NCI-H460 (cell line): ENCODE measurements around the gene PTCSC3. TPM values are rescaled to one million over a fixed set of nuclear protein-coding genes. Genes with fewer than 3 reads are reported as not detected.
"Not testable (repeated sequence)": the region's sequence is repeated elsewhere in the genome, so short reads cannot be mapped to it uniquely, and the experiment has no call there.

Source experiments
- DNase-seq: peaks from one replicate; pipeline ENCODE4 v3.0.0-alpha.2; 2016; ENCODE audit warnings: low read depth; ENCODE audit errors: extremely low read depth
- total RNA-seq: library from RNA; depleted of rRNA; stranded (reverse); fragments of >200 nt; shearing (Covaris generic); gene quantifications from 2 replicates; pipeline ENCODE4 v1.2.3, GENCODE V29; 2014

PTCSC3 gene
- total RNA-seq, 1 experiment from 2014 or later = not detected

DNA sequence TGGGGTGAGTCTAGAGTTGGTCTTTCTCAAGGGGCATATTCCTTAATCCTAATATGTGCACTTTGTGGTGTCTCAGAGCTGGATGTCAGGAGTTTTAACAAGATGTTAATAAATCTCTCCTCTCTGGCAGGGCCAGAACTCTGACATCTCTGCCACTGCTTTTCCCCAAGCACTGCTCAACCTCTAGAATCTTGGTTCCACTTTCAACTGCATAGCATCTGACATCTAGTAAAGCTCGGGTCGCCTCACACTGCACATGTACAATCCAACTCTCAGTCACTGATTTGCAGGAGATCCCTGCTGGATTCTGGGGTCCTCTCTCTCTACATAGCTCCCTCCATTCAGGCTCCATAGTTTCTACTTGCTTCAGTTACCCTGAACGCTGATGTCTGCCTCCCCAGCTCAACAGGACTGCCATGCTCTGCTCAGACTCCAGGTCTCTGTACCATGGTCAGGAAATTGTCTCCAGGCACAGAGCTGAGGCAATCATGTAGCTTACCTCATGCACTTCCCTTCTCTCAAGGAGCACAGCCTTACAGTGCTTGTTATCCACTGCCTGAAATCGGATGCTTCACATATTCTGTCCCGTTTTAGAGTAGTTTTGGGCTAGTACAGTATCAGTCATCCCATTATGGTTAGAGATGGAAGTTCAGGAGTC lies 1.6 kb downstream of the PTCSC3 start:
- DNase-seq = no peak

GRCh38 chr14:36173161-36173560 lies 3.4 kb downstream of the PTCSC3 start:
- no peak for DNase-seq

GRCh38 chr14:36171607-36172006 lies 4.9 kb downstream of the PTCSC3 start:
- no peak for DNase-seq

DNA sequence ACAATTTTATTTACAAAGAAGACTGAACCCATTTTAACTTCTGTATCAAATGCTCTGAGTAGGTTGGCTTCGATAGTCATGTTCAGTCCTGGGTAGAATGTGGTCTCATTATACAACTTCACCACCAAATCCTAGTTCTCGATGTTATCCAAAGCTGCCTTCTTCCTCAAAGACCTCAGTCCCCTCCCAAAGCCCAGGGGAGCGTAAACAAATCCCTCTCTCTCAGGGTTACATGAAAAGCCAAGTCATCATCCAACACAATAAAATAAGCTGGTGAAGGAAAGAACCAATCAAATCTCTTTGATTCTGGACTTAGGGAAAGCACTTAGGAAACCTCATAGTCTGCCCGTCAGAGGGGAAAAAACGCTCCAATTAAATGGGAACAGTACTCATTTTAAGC lies 9.1 kb downstream of the PTCSC3 start:
- DNase-seq = no peak

DNA sequence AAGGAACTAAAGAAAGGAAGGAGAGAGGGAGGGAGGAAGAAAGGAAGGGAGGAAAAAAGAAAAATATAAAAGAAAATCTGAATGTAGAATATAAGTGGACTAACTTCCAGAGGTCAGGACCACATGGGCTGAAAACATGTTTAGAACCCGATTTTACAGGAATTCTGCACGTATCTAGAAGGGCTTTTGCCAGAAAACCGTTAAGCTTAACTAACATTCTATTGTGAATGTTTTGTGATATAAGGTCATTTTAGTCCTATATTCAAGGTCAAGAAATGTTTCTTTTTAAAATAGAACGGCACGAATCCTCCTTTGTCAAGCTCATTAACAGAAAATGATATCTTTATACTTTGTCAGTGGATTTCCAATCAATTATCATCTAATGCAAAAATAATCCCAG lies 13.1 kb downstream of the PTCSC3 start:
- no peak for DNase-seq

- no peak for DNase-seq
These were observed 14.3 kb downstream of the PTCSC3 start for GRCh38 chr14:36162267-36162666.

GRCh38 chr14:36161776-36162175 lies 14.7 kb downstream of the PTCSC3 start:
- no peak for DNase-seq

- DNase-seq = no peak
These were observed 25.2 kb downstream of the PTCSC3 start for GRCh38 chr14:36151335-36151734.

- no peak for DNase-seq
These were observed 42.5 kb downstream of the PTCSC3 start for GRCh38 chr14:36134038-36134437.

DNA sequence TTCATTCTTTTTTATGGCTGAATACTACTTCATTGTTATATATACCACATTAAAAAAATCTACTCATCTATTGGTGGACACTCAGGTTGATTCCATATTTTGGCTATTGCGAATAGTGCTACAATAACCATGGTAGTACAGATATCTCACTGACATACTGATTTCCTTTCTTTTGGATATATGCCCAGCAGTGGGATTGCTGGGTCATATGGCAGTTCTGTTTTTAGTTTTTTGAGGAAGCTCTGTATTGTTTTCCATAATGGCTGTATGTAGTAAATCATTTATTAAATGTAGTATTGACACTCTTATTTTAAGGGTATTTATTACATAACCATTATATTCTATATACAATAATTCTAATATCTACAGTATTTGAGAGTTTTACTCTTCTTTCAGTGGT lies 43.7 kb downstream of the PTCSC3 start:
- no peak for DNase-seq

DNA sequence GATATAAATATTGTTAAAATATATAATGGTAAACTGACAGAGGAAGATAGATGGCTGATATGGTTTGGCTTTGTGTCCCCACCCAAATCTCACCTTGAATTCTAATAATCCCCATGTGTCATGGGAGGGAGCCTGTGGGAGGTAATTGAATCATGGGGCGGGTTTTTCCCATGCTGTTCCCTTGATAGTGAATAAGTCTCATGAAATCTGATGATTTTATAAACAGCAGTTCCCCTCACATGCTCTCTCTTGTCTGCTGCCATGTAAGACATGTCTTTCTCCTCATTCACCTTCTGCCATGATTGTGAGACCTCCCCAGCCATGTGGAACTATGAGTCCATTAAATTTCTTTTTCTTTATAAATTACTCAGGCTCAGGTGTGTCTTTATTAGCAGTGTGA lies 46.3 kb downstream of the PTCSC3 start:
- DNase-seq = no peak

DNA sequence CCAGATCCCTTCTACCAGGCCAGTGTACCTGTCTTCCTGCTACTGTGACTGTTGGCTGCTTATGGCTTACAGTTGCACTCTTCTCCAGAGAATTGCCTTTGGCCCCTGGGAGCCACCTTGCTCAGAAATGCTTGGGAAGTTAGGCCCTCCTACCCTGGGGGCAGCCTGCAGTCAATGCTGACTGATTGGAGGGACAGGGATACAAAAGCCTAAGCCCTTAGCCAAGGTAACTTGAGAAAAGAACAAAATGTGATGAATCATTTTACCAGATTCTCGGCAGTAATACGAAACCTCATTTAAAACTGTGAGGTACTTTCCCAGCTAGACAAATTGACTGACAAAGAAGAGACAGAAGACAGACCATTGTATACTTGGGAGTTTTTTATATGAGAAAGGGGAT lies 47.3 kb downstream of the PTCSC3 start:
- DNase-seq = no peak

DNA sequence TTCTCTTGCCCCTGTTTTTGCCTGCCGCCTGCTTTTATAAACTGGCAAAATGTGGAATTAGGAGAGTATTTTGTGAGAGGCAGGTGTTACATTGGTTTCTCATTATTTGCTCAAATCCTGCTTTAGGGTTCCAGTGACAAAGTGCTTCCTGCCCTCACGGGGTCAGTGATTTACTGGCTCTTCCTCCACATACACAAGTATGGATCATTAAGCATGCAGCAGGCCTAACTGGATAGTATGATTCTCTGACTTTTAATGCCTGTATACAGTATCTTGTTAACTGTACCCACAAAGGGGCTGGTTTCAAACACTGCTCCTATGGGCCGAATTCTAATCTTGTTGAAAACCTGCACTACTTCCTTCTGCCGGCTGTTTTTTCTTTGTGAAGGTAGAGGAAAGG lies 63.2 kb downstream of the PTCSC3 start:
- DNase-seq = no peak

- no peak for DNase-seq
These were observed 64.5 kb downstream of the PTCSC3 start for GRCh38 chr14:36111822-36112583.

DNA sequence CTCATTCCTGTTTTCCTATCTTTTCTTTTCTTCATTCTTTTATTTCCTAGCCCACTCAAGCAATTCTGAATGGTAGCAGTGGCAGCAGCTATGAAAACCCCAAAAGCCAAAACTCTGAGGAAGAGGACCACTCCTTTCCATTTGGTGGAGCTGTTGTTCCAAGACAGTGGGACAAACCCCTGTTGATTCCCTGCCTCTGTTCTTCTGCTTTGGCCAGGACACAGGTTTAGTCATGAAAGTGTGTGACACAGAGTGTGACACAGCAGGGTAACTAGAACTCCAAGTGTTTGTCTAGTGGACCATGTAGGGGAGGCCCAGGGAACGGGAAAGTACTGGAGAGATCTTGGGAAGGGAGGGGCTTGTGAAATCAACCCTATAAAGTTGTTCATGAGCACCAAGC lies 71.1 kb downstream of the PTCSC3 start:
- DNase-seq = no peak

DNA sequence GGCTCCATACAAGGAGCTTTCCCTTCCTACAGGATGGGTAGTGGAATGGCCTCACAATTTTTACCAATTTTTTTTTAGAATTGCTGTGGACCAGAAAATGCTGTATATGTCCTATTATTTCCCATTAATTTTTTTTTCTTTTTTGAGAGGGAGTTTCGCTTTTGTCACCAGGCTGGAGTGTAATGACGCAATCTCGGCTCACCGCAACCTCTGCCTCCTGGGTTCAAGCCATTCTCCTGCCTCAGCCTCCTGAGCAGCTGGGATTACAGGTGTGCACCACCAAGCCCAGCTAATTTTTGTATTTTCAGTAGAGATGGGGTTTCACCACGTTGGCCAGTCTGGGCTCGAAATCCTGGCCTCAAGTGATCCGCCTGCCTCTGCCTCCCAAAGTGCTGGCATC lies 72.3 kb downstream of the PTCSC3 start:
- DNase-seq = not testable (repeated sequence)

DNA sequence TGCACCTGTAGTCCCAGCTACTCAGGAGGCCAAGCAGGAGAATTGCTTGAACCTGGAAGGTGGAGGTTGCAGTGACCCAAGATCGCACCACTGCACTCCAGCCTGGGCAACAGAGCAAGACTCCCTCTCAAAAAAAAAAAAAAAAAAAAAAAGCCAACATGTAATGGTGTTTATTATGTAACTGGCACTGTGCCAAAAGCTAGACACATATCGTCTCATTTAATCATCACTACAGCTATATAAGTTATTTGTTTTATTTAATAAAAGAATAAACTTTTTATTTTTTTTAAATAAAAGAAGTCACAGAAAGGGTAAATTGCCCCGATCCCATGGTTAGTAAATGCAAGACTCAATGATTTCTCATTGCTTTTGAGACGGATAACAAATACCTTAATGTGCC lies 76.9 kb downstream of the PTCSC3 start:
- DNase-seq = no peak

GRCh38 chr14:36097356-36097755 lies 79.2 kb downstream of the PTCSC3 start:
- DNase-seq = no peak

DNA sequence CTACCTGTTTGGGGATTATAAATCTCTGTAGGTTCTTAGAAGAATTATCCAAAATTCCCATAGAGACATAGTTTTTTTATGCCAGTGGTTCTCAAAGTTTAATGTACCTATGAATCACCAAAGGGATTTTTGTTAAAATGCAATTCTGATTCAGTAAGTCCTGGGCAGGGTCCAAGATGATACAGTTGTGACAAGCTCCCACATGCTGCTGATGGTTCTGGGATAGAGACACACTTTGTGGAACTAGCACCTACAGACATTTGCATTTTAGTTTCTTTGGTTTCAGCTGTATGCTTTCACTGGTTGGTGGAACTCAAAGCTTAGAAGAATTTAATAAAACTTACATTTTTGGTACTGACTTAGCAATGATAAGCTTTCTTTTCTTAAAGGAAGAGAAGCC lies 80.4 kb downstream of the PTCSC3 start:
- no peak for DNase-seq

DNA sequence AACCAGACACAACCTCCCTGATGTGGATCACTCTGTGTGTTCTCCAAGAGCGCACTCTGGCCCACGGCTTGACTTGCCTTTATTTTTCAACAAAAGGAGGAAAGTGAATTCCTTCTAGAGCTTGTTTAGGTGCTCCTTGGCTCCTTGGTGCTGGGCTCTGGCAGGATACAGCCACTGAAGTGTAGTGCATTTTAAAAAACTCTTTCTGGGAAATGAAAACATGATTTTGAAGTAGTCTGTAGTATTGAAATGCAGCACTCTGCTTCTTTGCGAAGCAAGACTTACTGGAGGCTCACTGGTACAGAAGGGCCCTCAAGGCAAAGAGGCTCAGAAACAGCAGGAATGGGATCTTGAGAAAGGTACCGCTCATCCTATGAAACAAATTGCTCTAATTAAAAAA lies 81.6 kb downstream of the PTCSC3 start:
- no peak for DNase-seq

GRCh38 chr14:36091096-36091495 lies 85.4 kb downstream of the PTCSC3 start:
- peak; percentile 8 for DNase-seq

DNA sequence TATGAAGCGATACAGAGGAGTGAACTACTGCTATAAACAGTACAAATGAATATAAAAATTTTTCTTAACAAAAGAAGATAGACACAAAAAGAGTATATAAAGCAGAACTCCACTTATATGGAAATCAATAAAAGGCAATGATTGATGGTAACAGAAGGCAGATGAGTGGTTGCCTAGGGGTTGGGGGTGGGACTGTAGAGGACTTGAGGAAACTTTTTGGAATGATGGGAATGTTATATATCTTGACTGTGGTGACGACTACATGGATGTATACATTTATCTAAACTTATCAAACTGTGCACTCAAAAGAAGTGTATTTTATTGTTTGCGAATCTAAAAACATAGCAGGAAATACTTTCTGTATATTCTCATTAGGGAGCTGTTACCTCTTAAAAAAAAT lies 89.1 kb downstream of the PTCSC3 start:
- no peak for DNase-seq
